HEK293 (cell line): ENCODE measurements around the gene ALG12.

Source experiments
- CTCF ChIP-seq: fragments of 450-650 bp; formaldehyde crosslinking; IDR thresholded peaks from 2 replicates; pipeline ENCODE4 v1.5.1; 2016; ENCODE audit warnings: missing biosample characterization, missing genetic modification characterization
- ZNF404 ChIP-seq: fragments of 450-650 bp; formaldehyde crosslinking; IDR thresholded peaks from 2 replicates; pipeline ENCODE4 v1.5.1; 2017; ENCODE audit warnings: missing biosample characterization, missing genetic modification characterization
- ZNF664 ChIP-seq: fragments of 450-650 bp; formaldehyde crosslinking; IDR thresholded peaks from 2 replicates; pipeline ENCODE4 v1.5.1; 2016; ENCODE audit warnings: missing biosample characterization, missing genetic modification characterization
- ZNF707 ChIP-seq: fragments of 450-650 bp; formaldehyde crosslinking; IDR thresholded peaks from 2 replicates; pipeline ENCODE4 v1.5.1; 2016; ENCODE audit warnings: missing biosample characterization, missing genetic modification characterization
- TF ChIP-seq, protein P1 (sequence below): fragments of 450-650 bp; formaldehyde crosslinking; IDR thresholded peaks from 2 replicates; pipeline ENCODE4 v1.5.1; 2016; ENCODE audit warnings: missing biosample characterization, missing genetic modification characterization

- TF ChIP-seq CTCF (tag by site-specific recombination), result no peak
- TF ChIP-seq, protein P1, sequence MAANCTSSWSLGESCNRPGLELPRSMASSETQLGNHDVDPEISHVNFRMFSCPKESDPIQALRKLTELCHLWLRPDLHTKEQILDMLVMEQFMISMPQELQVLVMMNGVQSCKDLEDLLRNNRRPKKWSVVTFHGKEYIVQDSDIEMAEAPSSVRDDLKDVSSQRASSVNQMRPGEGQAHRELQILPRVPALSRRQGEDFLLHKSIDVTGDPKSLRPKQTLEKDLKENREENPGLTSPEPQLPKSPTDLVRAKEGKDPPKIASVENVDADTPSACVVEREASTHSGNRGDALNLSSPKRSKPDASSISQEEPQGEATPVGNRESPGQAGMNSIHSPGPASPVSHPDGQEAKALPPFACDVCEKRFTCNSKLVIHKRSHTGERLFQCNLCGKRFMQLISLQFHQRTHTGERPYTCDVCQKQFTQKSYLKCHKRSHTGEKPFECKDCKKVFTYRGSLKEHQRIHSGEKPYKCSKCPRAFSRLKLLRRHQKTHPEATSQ (tag by site-specific recombination), result no peak
- TF ChIP-seq ZNF707, result no peak
- no peak for TF ChIP-seq ZNF664 (tag by site-specific recombination)
- TF ChIP-seq ZNF404, result no peak
These were observed 23.8 kb downstream of the ALG12 start for GRCh38 chr22:49894322-49895054.
